ENCODE results near the gene ARHGAP8.

- TF ChIP-seq CTCF (IDR thresholded peaks at IDR 0.05) (no peak), POLR2A (IDR thresholded peaks at IDR 0.05) (no peak), EP300 (IDR thresholded peaks at IDR 0.05) (no peak)
Observed at GRCh38 chr22:44823806-44824205, 71.4 kb downstream of the ARHGAP8 start.

Data from tibial nerve (tissue), 4 donors.